HG03097 (cell line): Measurements from ENCODE around the gene RNF32.

ENCODE experiments used
- ATAC-seq: cut with Tn5 transposase; IDR thresholded peaks from one replicate; pipeline ENCODE4 v1.9.1; 2021; ENCODE audit not compliant: unreplicated experiment, low FRiP score

The RNF32 gene

GRCh38 chr7:156725073-156725472, 84.5 kb downstream of the RNF32 start:
- no peak for ATAC-seq

- ATAC-seq, result no peak
Observed at GRCh38 chr7:156725936-156726335, 85.4 kb downstream of the RNF32 start.
